Suppressor macrophage (primary cell): Measurements from ENCODE around the gene SPP1.
A peak's percentile ranks its signal among the peaks of the same experiment; 100 is the strongest.
"Not testable (repeated sequence)": the region's sequence is repeated elsewhere in the genome, so short reads cannot be mapped to it uniquely, and the experiment has no call there.

Experiments
- DNase-seq, 4 experiments: peaks; one replicate each; pipeline ENCODE4 v3.0.0-alpha.2; 2020 to 2022

SPP1 gene

GRCh38 chr4:87989765-87990164 lies 14.3 kb downstream of the SPP1 start:
- DNase-seq = no peak

GRCh38 chr4:87995435-87995834 lies 19.9 kb downstream of the SPP1 start:
- no peak for DNase-seq

- not testable (repeated sequence) for DNase-seq
These were observed 23.7 kb downstream of the SPP1 start for GRCh38 chr4:87999191-87999691.

DNA sequence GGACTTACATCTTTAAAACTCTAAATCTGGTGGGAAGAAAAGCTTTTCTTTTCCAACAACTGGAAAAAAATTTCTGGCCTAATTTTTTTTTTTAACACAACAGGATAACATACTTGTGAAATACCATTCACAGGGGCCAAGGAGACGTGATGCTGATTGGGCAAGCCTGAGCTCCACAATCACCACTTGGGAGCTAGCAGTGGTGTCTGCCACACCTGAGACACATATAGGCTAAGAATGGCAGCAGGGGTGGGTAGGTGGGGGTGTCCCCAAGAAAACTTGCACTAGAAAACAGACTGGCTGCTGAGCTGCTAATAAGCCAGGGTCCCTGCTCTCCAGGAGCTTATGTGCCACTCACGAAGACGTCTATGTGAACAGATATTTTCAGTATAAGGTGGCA lies 26.4 kb downstream of the SPP1 start:
- DNase-seq = no peak

- no peak for DNase-seq
These were observed 27.3 kb downstream of the SPP1 start for GRCh38 chr4:88002786-88003185.

- DNase-seq = no peak
These were observed 27.7 kb downstream of the SPP1 start for GRCh38 chr4:88003261-88003660.

DNA sequence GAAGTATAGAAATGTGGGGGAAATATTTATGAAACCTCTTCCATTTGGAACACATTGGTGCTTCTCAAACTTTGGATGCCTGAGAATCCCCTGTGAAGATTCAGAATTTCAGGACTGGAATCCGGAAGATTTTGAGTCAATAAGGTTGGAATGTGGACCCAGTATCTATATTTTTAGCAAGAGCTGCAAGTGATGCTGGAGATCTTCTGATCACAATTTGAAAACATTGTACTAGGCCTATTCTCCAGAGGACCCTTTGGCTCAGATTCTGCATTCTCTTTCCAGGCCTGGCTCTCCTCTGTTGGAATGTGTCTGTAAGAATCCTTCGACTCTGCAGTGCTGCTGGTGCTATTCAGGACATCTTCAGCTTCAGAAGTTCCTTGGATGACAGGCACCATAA lies 29.6 kb downstream of the SPP1 start:
- no peak for DNase-seq

- no peak for DNase-seq
These were observed 30.4 kb downstream of the SPP1 start for GRCh38 chr4:88005946-88006345.

DNA sequence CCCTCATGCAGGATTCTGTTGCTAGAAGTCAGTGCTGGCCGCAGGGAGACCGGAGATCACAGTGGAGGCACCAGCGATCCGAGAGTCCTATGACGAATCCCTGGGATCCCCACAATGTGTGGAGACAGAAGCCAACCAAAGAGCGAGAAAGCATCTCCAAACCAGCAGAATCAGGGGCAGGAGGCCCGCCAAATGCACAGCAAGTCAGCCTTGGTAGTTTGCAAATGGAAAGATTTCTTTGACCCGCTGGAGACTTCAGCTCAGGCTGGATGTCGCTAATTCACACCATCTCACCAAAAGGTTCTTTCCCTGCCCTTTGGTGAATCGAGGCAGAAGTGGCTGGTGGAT lies 31.4 kb downstream of the SPP1 start:
- no peak for DNase-seq

DNA sequence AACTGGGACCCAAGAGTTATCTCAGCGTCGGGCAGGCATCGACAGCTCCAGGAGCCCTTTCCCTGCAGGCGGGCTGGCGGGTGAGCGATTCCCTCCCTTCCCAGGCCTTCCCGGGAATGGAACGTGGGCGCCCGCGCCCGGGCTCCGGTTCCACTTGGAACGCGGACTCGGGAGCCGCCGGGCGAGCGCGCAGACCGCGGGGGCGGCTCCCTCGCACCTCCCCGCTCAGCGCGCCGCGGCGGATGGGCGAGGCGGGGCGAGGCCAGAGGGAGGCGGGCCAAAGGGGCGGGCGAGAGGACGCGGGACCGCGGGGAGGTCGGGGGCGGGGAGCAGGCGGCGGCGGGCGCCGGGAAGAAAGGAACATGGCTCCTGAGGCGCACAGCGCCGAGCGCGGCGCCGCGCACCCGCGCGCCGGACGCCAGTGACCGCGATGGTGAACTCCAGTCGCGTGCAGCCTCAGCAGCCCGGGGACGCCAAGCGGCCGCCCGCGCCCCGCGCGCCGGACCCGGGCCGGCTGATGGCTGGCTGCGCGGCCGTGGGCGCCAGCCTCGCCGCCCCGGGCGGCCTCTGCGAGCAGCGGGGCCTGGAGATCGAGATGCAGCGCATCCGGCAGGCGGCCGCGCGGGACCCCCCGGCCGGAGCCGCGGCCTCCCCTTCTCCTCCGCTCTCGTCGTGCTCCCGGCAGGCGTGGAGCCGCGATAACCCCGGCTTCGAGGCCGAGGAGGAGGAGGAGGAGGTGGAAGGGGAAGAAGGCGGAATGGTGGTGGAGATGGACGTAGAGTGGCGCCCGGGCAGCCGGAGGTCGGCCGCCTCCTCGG lies 32.0 kb downstream of the SPP1 start, which contains the start of gene PKD2:
Gene PKD2, plus strand, starts transcription at position 332 of the 818 bp plus-strand sequence. Its CDS starts 99 bp downstream, at position 431.
- peak; percentile 70 to 93 (median 83) for DNase-seq

DNA sequence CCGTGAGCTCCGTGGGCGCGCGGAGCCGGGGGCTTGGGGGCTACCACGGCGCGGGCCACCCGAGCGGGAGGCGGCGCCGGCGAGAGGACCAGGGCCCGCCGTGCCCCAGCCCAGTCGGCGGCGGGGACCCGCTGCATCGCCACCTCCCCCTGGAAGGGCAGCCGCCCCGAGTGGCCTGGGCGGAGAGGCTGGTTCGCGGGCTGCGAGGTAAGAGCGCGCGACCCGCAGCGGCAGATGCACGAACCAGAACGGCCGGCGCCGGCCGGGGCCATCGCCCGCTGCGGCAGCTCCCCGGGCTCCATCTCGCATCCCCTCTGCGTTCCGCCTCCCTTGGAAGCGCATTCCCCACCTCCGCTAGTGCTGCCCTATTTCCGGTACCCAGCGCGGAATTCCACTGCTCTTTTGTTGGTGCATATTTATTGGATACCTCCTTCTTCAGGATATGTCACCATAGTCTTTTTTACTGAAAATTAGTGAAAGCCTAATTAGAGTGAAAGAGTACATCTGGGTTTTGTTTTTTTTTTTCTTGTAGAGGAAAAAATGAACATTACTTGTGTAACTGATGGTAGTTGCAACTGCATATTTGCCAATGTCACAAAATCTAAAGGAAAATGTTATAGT lies 32.7 kb downstream of the SPP1 start:
- peak; percentile 8 to 56 (median 32) for DNase-seq

DNA sequence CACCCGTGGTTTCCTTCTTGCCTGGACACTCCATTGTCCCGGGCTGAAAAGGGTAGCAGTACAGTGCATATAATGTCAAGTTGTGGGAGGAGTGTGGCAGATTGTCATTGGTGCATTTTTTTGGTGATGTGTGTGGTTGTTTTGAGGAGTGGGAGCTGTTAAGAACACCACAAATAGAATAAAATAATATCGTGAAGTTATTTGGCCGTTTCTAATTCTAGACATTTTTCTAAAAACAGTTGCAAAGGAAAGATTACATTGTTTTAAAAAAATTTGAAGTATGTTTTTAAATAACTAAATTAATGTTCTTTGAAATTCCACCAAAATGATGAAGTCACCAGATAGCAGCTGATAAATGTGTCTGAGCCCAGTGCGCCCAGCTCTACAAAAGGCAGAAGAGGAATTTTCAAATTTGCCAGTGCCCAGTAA lies 33.2 kb downstream of the SPP1 start:
- peak in 3 of 4 experiments; percentile 18 to 53 (median 43) for DNase-seq

DNA sequence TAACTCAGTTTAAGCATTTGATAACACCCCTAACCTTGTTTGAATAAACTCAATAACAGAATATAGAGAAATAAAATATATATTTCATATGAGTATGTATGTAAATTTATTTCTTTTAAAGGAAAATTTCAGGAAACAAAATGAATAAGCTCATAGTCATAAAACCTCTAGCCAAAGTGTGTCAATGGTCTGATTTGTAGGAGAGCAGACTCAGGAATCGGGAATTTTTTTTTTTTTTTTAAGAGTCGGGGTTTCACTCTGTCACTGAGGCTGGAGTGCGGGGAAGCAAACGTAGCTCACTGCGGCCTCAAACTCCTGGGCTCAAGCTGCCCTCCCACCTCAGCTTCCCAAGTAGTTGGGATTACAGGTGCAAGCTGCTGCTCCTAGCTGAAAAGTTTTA lies 34.4 kb downstream of the SPP1 start:
- no peak for DNase-seq

DNA sequence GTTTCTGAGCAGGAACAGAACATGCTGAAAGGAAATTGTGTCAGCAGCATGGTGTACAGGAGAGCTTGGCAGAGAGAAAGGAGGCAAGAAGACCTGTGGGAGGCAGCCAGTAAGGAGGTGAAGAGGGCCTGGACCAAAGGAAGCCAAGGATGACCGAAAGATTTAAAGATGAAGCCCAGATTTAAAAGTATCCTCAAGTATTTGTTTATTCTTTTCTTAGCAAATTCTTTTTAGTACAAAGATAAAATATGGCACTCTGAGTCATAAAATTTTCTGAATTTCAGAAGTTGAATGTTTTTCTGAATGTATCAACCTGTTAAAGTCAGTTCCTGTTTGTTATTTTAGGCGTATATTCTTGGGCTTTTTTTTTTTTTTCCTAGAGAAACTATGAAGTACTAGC lies 35.5 kb downstream of the SPP1 start:
- DNase-seq = no peak

DNA sequence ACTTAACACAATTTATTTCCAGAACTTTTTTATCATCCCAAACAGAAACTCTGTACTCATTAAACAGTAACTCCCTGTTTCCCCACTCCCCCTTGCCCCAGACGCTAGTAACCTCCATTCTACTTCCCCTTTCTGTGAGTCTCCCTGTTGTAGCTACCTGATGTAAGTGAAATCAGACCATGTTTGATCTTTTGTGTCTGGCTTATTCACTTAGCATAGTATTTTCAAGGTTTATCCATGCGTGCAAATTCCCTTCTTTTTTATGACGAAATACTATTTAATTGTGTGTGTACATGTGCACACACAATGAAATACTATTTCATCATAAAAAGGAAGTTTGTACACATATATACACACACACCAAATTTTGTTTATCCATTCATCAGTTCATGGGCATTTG lies 37.1 kb downstream of the SPP1 start:
- peak in 3 of 4 experiments; percentile 31 to 62 (median 52) for DNase-seq

GRCh38 chr4:88014386-88014905 lies 38.9 kb downstream of the SPP1 start:
- no peak for DNase-seq

DNA sequence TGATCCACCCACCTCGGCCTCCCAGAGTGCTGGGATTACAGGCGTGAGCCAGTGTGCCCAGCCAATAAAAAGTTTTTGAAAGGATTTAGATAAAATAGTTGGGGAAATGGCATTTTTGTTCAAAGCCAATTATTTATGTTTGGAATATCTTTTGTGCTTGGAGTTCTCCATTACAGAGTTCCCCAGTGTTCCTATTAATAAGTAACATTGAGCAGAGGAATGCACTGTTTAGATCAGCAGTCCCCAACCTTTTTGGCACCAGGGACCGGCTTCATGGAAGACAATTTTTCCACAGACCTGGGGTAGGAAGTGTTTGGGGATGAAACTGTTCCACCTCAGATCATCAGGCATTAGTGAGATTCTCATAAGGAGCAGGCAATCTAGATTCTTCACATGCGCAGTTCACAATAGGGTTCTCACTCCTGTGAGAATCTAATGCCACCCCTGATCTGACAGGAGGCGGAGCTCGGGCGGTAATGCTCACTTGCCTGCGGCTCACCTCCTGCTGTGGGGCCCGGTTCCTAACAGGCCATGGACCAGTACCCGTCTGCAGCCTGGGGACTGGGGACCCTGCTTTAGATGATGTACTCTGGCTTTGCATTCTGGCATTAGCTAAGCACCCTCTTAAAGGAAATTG lies 40.3 kb downstream of the SPP1 start:
- DNase-seq = no peak

- DNase-seq = no peak
These were observed 42.2 kb downstream of the SPP1 start for GRCh38 chr4:88017516-88018297.

DNA sequence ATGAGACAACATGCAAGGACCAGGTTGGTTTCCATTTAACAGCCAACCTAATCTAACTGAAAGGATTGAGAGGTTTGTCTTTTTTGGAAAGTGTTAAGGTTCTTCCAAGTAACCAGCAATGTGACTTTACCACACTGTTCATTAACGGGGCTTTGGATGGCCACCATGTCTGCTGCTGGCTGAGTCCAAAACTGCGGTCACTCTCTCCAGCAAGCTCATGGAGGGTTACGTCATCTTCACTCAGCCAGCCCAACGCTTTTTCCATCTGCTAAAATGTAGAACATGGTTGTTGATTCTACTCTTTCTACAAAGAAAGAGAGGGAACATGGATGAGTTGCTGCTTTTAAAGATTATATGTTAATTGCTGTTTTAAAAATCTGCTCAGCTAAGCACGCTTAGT lies 43.0 kb downstream of the SPP1 start:
- no peak for DNase-seq

GRCh38 chr4:88021824-88022223 lies 46.3 kb downstream of the SPP1 start:
- peak; percentile 36 to 59 (median 56) for DNase-seq

DNA sequence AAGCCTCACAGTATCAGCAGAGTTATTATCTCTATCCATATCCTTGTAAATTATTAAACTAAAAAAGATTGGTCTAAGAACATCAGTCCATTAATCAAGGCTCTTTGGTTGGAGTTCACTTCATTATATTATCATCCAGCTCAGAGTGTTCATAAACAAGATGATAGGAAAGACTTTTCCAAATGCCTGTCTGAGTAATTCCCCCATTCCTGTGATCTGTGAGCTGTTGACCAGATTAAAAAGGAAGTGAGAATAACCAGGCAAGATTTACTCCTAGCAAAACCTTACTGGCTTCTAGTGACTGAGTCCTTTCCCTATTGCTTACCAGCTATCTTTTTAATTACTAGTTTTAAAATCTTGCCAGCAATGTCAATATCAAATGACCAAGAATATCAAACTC lies 46.8 kb downstream of the SPP1 start:
- peak; percentile 20 to 48 (median 32) for DNase-seq
